Subcutaneous adipose tissue (tissue), 4 donors: ENCODE results near the gene PSMG4. TPM values are rescaled to one million over a fixed set of nuclear protein-coding genes. Genes with fewer than 3 reads are reported as not detected.

Experiments
- CTCF ChIP-seq: fragments of 450-650 bp; IDR thresholded peaks from one replicate; pipeline ENCODE4 v1.5.1; 2016; ENCODE audit warnings: low read depth, mild to moderate bottlenecking, control low read depth, antibody characterized with exemption, moderate library complexity
- total RNA-seq, 4 donors: library from RNA; depleted of rRNA; stranded (reverse); fragments of >200 nt; gene quantifications; one replicate each; pipeline ENCODE4 v1.1.0, GENCODE V29; 2016

Gene PSMG4
- total RNA-seq, 4 donors from 2014 or later: 13.9 to 30.0 (median 19.5) TPM

- TF ChIP-seq CTCF: no peak
Observed at GRCh38 chr6:3217286-3217685, 41.5 kb upstream of the PSMG4 start.

GRCh38 chr6:3218266-3218665, 40.5 kb upstream of the PSMG4 start:
- no peak for TF ChIP-seq CTCF

- no peak for TF ChIP-seq CTCF
Observed at GRCh38 chr6:3220366-3220765, 38.4 kb upstream of the PSMG4 start.

- no peak for TF ChIP-seq CTCF
Observed at GRCh38 chr6:3221578-3221977, 37.2 kb upstream of the PSMG4 start.

- no peak for TF ChIP-seq CTCF
Observed at GRCh38 chr6:3222506-3223038, 36.2 kb upstream of the PSMG4 start.

- TF ChIP-seq CTCF: no peak
Observed at GRCh38 chr6:3226042-3226441, 32.7 kb upstream of the PSMG4 start.

- no peak for TF ChIP-seq CTCF
Observed at GRCh38 chr6:3226481-3227362, 32.0 kb upstream of the PSMG4 start.
